Measurements from ENCODE around the gene MPLKIP. TPM values are rescaled to one million over a fixed set of nuclear protein-coding genes. Genes with fewer than 3 reads are reported as not detected.
"Not testable (repeated sequence)": the region's sequence is repeated elsewhere in the genome, so short reads cannot be mapped to it uniquely, and the experiment has no call there.

The MPLKIP gene
- total RNA-seq, 1 experiment from 2014 or later: 61.6 TPM

DNA sequence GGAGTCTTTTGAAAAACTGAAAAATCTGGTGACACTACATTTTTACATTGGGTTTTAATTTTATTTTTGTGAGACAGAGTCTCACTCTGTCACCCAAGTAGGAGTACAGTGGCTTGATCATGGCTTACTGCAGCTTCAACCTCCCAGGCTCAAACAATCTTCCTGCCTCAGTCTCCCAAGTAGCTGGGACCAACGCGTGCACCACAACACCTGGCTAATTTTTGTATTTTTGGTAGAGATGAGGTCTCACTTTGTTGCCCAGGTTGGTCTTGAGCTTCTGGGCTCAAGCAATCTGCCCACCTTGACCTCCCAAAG lies 11.5 kb downstream of the MPLKIP start (continued):
- TF ChIP-seq HMGXB4 (CRISPR knock-in tag; IDR thresholded peaks at IDR 0.05) (no peak), FOXP4 (CRISPR knock-in tag; IDR thresholded peaks at IDR 0.05) (no peak), ZNF423 (CRISPR knock-in tag; IDR thresholded peaks at IDR 0.05) (no peak)

- H3K27me3 Mint-ChIP-seq (ENCODE audit: low read depth); DNase-seq (ENCODE audit: low spot score); H3K9me3 Mint-ChIP-seq; H3K4me1 Mint-ChIP-seq; H3K36me3 Mint-ChIP-seq; ATAC-seq; H3K27ac Mint-ChIP-seq; H3K4me3 Mint-ChIP-seq; CTCF ChIA-PET: not testable (repeated sequence)
- POLR2A ChIA-PET: interaction anchor here (0.6 kb wide), 1 partner anchor 24 kb away, joined by 3 read pairs; no protein-coding TSS in a partner anchor
These were observed 12.1 kb downstream of the MPLKIP start for GRCh38 chr7:40122100-40122939.

- no peaks in the 10 kb centered on the region for H3K36me3 Mint-ChIP-seq
- no peaks in the 10 kb centered on the region for H3K27me3 Mint-ChIP-seq (ENCODE audit: low read depth)
- ChIA-PET POLR2A (no interaction called here), CTCF (no interaction called here)
- H3K4me3 Mint-ChIP-seq: no peak overlapping the region
- no peak for TF ChIP-seq NR3C1 (CRISPR knock-in tag; conservative IDR thresholded peaks at IDR 0.05; ENCODE audit: low read depth)
- no peak for TF ChIP-seq SMAD4 (CRISPR knock-in tag; IDR thresholded peaks at IDR 0.05)
- no peak for TF ChIP-seq TEAD1 (CRISPR knock-in tag; IDR thresholded peaks at IDR 0.05)
- no peak for TF ChIP-seq STAT6 (CRISPR knock-in tag; conservative IDR thresholded peaks at IDR 0.05; ENCODE audit: low read depth)
- TF ChIP-seq AFF4 (CRISPR knock-in tag; IDR thresholded peaks at IDR 0.05; ENCODE audit: borderline replicate concordance): no peak
- TF ChIP-seq, protein P1, sequence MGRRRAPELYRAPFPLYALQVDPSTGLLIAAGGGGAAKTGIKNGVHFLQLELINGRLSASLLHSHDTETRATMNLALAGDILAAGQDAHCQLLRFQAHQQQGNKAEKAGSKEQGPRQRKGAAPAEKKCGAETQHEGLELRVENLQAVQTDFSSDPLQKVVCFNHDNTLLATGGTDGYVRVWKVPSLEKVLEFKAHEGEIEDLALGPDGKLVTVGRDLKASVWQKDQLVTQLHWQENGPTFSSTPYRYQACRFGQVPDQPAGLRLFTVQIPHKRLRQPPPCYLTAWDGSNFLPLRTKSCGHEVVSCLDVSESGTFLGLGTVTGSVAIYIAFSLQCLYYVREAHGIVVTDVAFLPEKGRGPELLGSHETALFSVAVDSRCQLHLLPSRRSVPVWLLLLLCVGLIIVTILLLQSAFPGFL (CRISPR knock-in tag; IDR thresholded peaks at IDR 0.05; ENCODE audit: borderline replicate concordance): no peak
- TF ChIP-seq ZNF219 (CRISPR knock-in tag; IDR thresholded peaks at IDR 0.05; ENCODE audit: borderline replicate concordance): no peak
- TF ChIP-seq SOX15 (CRISPR knock-in tag; IDR thresholded peaks at IDR 0.05): no peak
- TF ChIP-seq ZNF396 (CRISPR knock-in tag; IDR thresholded peaks at IDR 0.05; ENCODE audit: borderline replicate concordance): no peak
- no peak for TF ChIP-seq IRF1 (CRISPR knock-in tag; IDR thresholded peaks at IDR 0.05)
- H3K4me1 Mint-ChIP-seq: no peaks in the 10 kb centered on the region
- no peaks in the 10 kb centered on the region for H3K9me3 Mint-ChIP-seq
- no peak for ATAC-seq
- peak overlapping the region; percentile 37; the same call in 1 of the 2 replicates for H3K27ac Mint-ChIP-seq
- DNase-seq (ENCODE audit: low spot score): no peak
These were observed 14.4 kb downstream of the MPLKIP start for GRCh38 chr7:40120020-40120419.

GRCh38 chr7:40118201-40118600 lies 16.2 kb downstream of the MPLKIP start:
- H3K27me3 Mint-ChIP-seq (ENCODE audit: low read depth); CTCF ChIA-PET; POLR2A ChIA-PET; H3K9me3 Mint-ChIP-seq; DNase-seq (ENCODE audit: low spot score); H3K4me1 Mint-ChIP-seq; H3K36me3 Mint-ChIP-seq; H3K27ac Mint-ChIP-seq; ATAC-seq; H3K4me3 Mint-ChIP-seq: not testable (repeated sequence)

GRCh38 chr7:40117199-40117598 lies 17.2 kb downstream of the MPLKIP start:
- H3K36me3 Mint-ChIP-seq; H3K4me1 Mint-ChIP-seq; POLR2A ChIA-PET; H3K27ac Mint-ChIP-seq; CTCF ChIA-PET; H3K27me3 Mint-ChIP-seq (ENCODE audit: low read depth); H3K4me3 Mint-ChIP-seq; DNase-seq (ENCODE audit: low spot score); H3K9me3 Mint-ChIP-seq; ATAC-seq: not testable (repeated sequence)

Data from WTC11 (cell line).